HepG2 (cell line): ENCODE data around the gene TBC1D10B. TPM values are rescaled to one million over a fixed set of nuclear protein-coding genes. Genes with fewer than 3 reads are reported as not detected.
A peak's percentile ranks its signal among the peaks of the same experiment; 100 is the strongest.

Experiments
- ATF7 ChIP-seq, 2 experiments: fragments of 450-650 bp in 1 of 2; sonication (generic) in 1 of 2; formaldehyde crosslinking in 1 of 2; IDR thresholded peaks; 2 replicates each; pipeline versions ENCODE4 v1.4.0 to v1.6.1; 2016 to 2020; ENCODE audit warnings: antibody characterized with exemption in 1 of 2, mild to moderate bottlenecking in 1 of 2, missing genetic modification reagents in 1 of 2
- KIAA2018 ChIP-seq: sonication (generic); formaldehyde crosslinking; IDR thresholded peaks from 2 replicates; pipeline ENCODE4 v1.5.0; 2020; ENCODE audit warnings: mild to moderate bottlenecking, missing genetic modification reagents, borderline replicate concordance
- NR2F6 ChIP-seq, 2 experiments: IDR thresholded peaks; 2 replicates each; pipeline ENCODE4 v1.6.1; 2016; ENCODE audit warnings: antibody characterized with exemption in 1 of 2, mild to moderate bottlenecking in 1 of 2
- PBX2 ChIP-seq: IDR thresholded peaks from 2 replicates; pipeline ENCODE4 v1.6.1; 2016; ENCODE audit warnings: control low read depth
- THAP9 ChIP-seq: sonication (generic); formaldehyde crosslinking; IDR thresholded peaks from 2 replicates; pipeline ENCODE4; 2020; ENCODE audit warnings: missing genetic modification reagents, mild to moderate bottlenecking, borderline replicate concordance
- ZNF142 ChIP-seq: sonication (generic); formaldehyde crosslinking; IDR thresholded peaks from 2 replicates; pipeline ENCODE4 v1.4.0; 2020; ENCODE audit warnings: missing genetic modification reagents
- ZNF451 ChIP-seq: sonication (generic); formaldehyde crosslinking; IDR thresholded peaks from 2 replicates; pipeline ENCODE4 v1.5.0; 2020; ENCODE audit warnings: mild to moderate bottlenecking, missing genetic modification reagents
- polyA plus RNA-seq, 8 experiments: library from polyadenylated mRNA; depleted of rRNA in 3 of 8; stranded (reverse) in 7 of 8; unstranded in 1 of 8; fragments of >200 nt; fragmentation: Illumina TruSeq in 4 of 8; extraction: Trizol in 4 of 8; gene quantifications; 2 replicates each; pipeline versions ENCODE4 v1.2.1 to v1.2.3, GENCODE V29; 2011 to 2016; ENCODE audit warnings: low read depth in 4 of 8, missing spikeins in 1 of 8, mixed read lengths in 1 of 8; ENCODE audit not compliant: insufficient read depth in 1 of 8
- total RNA-seq, 5 experiments: library from RNA; depleted of rRNA; stranded (reverse); fragments of >200 nt; fragmentation: Illumina TruSeq; extraction: Trizol; gene quantifications; 2 replicates each; pipeline ENCODE4 v1.2.3, GENCODE V29; 2016; ENCODE audit warnings: low read depth in 1 of 5

TBC1D10B gene
- total and polyA plus RNA-seq, 2 of the 13 experiments (the other 11 are each of a cell fraction or from before 2014, with no cell fraction given) = 15.7 to 24.8 TPM

- TF ChIP-seq KIAA2018 (no peak), ATF7 (IDR thresholded peaks at IDR 0.05) (no peak), ATF7 (CRISPR knock-in tag; IDR thresholded peaks at IDR 0.05) (no peak), PBX2 (CRISPR knock-in tag) (no peak), THAP9 (no peak; the same call in 1 of the 2 replicates), NR2F6 (IDR thresholded peaks at IDR 0.05) (no peak), NR2F6 (CRISPR knock-in tag; IDR thresholded peaks at IDR 0.05) (no peak; the same call in 1 of the 2 replicates), ZNF451 (CRISPR knock-in tag) (no peak), ZNF142 (CRISPR knock-in tag) (peak; percentile 40; the same call in 1 of the 2 replicates)
Measured at GRCh38 chr16:30409125-30410060, 39.1 kb upstream of the TBC1D10B start (continued).
